ENCODE measurements around the gene FCGR3A. TPM values are rescaled to one million over a fixed set of nuclear protein-coding genes. Genes with fewer than 3 reads are reported as not detected.

FCGR3A gene
- not detected in 2 replicates for total RNA-seq

DNA sequence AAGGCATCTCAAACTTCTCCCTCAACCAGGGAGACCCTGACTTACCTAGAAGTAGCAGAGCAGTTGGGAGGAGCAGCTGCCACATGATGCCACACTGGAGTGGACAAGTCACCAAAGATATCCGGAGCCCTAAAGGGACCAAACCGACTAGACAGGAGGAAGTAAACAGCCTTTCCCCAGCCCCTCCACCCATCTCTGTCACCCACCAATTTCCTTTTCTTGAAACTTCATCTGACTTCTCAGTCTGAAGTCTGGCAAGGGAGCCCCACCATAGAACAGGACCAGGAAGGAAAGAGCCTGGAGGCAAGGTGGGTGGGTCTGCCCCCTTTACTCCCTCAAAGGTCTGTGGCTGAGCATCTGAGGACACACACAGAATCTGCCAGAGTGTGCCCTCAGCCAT is at the start of gene FCGR3A:
Gene FCGR3A, minus strand, starts transcription at position 167 of the 400 bp plus-strand sequence. Its CDS starts 82 bp downstream, at position 85.

GRCh38 chr1:161523817-161524741 is 25.5 kb downstream of the FCGR3A start, which contains the start of gene HSPA6:
HSPA6 (plus strand) TSS chr1:161524540; CDS start chr1:161524659, 119 bp downstream.

Other genes with a start within 250 kb of the FCGR3A start
- gene MPZ, start 239.8 kb downstream of the FCGR3A start, total RNA-seq, result 0.32 and 0.49 TPM in 2 replicates
- gene SDHC, start 235.4 kb downstream of the FCGR3A start, total RNA-seq, result 24.7 and 63.3 TPM in 2 replicates
- not detected in 2 replicates for gene CFAP126, start 181.9 kb downstream of the FCGR3A start, total RNA-seq
- not detected in 2 replicates for gene FCGR2A, start 44.4 kb downstream of the FCGR3A start, total RNA-seq
- under 0.01 TPM in 1 of 2 replicates, not detected in the other for gene HSPA6, start 25.3 kb downstream of the FCGR3A start, total RNA-seq
- not detected in 2 replicates for gene FCGR3B, start 81.4 kb upstream of the FCGR3A start, total RNA-seq
- gene FCGR2B, start 113.3 kb upstream of the FCGR3A start, total RNA-seq, result not detected in 2 replicates
- gene FCRLA, start 157.4 kb upstream of the FCGR3A start, total RNA-seq, result 0.12 and 0.49 TPM in 2 replicates
- 0.49 and 0.73 TPM in 2 replicates for gene FCRLB, start 171.7 kb upstream of the FCGR3A start, total RNA-seq
- gene DUSP12, start 200.0 kb upstream of the FCGR3A start, total RNA-seq, result 21.9 and 29.1 TPM in 2 replicates
- gene ATF6, start 216.5 kb upstream of the FCGR3A start, total RNA-seq, result 27.2 and 33.4 TPM in 2 replicates

Measured in hair follicle dermal papilla cell (primary cell).